Activated naive CD4-positive, alpha-beta T cell treated with anti-CD3 and anti-CD28 coated beads, Interleukin-2, amount 50 U/mL, for 16 hours (primary cell): Measurements from ENCODE around the gene C3orf62.
"Not testable (repeated sequence)": the region's sequence is repeated elsewhere in the genome, so short reads cannot be mapped to it uniquely, and the experiment has no call there.

Source experiments
- DNase-seq: peaks from one replicate; pipeline ENCODE4 v3.0.0-alpha.2; 2020

The C3orf62 gene

DNA sequence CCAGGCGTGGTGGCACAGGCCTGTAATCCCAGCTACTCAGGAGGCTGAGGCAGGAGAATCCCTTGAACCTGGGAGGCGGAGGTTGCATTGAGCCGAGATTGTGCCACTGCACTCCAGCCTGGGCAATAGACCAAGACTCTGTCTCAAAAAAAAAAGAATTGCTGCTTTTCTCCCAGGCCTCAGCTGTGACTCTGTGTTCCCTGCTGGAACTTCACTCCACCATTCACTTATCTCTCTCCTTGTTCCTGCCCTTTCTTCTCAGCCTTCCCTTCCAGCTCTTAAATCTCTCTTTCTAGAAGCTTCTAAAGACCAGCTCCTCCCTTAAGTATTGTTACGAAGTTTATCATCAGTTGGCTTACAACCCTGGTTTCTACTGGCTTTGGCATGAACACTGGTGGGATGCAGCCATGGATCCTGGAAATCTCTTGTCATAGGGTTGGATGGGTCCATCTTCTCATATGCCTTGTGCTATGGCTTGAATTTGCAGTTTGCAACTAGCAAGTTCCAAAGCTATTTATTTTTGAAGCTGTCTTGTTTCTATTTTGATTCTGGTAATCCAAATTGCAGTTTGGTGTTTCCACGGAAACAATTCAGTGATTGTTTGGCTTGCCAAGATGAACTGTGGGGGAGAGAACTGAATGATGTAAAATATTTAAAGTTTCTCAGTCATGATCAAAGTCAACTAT, 10.5 kb downstream of the C3orf62 start:
- DNase-seq, result no peak

DNA sequence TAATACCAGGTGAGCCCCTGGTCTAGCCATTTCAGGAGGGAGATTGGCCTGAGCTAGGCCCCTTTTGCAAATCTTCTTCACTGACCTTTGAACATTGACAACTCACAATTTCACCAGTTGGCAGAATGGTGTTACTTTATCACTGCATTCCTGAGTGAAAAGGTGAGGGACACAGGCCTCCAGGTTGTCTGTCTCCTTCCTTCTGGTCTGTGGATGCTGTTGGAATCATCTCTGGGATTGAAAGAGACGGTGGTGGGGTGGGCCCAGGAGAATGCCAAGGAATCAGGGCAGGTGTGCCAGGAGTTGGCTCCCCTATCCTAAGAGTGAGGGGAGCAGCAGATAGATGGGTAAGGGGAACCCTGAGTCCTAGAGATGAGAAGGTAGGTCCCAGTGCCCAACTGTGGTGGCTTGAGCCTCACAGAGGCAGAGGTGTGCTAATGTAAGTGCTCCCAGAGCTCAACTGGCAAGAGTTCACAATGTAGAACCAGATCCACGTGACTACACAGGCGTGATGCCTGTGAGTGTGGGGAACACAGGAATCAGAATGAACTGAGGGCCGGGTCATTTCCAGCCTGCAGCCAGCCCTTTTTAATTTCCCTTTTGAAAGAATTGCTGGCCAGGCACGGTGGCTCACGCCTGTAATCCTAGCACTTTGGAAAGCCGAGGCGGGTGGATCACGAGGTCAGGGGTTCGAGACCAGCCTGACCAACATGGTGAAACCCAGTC, 11.2 kb downstream of the C3orf62 start:
- no peak for DNase-seq

DNA sequence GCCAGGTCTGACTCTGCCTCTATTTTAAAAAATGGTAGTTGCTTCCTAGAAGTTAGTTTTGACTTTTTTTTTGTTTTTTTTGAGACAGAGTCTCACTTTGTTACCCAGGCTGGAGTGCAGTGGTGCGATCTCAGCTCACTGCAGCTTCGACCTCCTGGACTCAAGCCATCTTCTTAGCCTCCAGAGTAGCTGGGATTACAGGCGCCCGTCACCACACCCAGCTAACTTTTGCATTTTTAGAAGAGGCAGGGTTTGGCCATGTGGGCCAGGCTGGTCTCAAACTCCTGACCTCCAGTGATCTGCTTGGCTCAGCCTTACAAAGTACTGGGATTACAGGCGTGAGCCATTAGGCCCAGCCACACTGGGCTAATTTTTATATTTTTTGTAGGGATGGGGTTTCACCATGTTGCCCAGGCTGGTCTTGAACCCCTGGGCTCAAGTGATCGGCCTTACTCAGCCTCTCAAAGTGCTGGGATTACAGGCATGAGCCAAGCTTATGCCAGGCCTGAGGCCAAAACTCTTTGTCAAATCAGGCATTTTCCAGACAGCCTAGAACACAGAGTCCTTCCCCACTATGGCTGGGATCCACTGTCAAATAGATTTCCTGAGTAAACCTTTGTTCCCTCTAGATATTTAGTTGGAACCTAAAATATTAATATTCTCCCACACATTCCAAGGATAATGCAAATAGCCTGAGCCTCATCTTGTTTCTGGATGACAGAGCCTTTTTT, 13.7 kb downstream of the C3orf62 start:
- DNase-seq, result no peak

DNA sequence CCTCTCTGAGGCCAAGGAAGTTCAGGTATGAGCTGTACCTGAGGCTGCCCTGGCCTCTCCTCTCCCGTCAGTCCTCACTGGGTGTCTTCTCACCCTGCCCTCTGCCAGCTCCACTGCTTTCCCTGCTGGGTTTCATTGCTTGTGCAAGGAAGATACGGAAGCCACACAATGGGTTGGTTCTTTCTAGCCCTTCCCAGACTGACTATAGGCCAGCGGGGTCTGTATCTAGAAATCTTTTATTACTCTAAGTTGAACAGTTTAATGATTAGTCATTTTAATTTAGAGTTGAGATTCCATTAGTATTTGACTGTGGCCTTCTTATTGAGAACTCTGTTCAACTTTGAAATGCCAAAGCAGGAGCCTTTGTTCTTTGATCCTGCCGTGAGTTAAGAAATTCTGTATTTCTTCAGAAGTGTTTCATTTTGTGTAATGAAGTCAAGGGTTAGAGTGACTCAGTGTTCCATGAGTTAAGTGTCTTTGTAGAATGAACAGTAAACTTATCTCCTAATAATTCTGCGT, 16.2 kb downstream of the C3orf62 start:
- DNase-seq, result no peak

DNA sequence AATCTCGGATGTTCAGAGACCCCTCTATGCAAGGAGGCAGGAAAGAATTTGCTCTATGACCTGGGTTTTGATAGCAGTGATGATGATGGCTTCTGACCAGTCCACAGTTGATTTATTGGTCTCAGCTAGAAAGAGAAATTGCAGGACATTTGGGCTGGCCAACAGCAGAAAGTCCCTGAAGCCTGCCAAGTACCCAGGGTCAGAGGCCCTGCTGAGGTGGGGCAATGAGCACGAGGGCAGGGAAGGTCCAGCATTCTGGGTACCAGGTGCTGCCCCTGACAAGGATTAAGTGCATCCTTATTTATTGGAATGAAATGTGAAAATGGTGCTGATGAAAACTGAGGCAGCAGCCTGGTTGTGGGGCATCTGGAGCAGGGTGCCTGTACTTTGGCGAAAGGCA, 19.8 kb downstream of the C3orf62 start:
- no peak for DNase-seq

DNA sequence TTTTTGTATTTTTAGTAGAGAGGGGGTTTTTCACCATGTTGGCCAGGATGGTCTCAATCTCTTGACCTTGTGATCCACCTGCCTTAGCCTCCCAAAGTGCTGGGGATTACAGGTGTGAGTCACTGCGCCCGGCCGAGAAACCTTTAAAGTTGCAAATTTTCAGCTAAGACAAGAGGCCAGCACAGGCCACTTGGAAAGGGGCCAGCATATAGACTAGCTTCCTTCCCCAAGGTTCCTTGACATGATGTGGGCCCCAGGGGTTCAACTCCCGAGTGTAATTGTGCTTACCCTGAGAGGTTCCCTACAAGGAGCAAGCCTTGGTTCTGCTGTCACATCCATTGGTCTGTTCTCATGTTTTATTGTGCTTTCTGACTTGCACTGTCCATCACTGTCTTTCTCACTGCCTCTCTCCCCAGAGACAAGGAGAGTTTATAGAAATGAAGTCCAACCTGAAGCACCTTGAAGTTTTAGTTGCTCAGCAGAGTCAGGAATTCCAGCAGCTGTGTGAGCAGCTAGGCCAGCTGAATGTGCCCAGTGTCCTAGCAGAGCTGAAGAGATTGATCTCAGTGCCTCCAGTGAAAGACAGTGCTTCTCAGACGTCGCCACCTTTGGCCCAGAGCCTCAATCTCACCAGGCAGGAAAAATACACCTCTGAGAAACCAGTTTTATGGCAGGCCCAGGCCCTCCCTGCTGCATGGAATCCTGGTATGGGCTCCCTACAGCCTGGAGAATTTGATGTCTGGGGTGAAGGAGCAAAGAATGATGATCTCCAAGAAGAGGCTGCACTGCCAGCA, 21.1 kb downstream of the C3orf62 start:
- no peak for DNase-seq

DNA sequence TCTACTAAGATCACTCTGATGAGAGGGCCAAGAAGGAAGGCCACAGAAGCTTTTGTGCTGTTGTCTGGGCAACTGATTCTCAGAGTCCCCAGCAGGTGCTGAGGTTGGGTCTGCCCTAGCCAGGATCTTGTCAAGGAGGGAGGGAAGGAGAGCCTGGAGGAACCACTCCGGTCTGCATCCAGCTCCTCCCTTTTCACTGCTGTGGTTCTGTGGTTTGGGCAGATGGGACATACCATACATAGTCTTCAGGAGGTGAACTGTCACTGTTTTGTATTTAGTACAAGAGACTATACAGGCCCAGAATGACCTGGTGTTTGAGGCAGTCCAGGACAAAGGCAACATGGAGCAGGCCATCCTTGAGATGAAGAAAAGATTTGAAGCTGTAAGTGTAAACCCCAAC, 21.9 kb downstream of the C3orf62 start:
- DNase-seq, result no peak

DNA sequence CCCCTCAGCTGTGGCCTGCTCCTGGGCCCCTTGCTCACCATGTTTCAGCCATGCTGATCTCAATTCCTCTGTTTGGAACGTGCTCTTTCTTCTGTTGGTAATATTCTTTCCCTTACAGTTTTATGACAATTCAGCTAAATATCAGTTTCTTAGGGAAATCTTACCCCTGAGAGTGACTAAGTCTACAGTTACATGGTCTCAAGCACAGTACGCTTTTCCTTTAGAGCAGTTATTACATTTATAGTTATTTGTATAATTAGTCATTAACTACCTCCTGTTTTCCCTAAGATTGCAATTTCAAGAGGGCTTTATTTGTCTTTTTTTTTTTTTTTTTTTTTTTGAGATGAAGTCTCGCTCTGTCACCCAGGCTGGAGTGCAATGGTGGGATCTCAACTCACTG, 23.5 kb downstream of the C3orf62 start:
- no peak for DNase-seq

DNA sequence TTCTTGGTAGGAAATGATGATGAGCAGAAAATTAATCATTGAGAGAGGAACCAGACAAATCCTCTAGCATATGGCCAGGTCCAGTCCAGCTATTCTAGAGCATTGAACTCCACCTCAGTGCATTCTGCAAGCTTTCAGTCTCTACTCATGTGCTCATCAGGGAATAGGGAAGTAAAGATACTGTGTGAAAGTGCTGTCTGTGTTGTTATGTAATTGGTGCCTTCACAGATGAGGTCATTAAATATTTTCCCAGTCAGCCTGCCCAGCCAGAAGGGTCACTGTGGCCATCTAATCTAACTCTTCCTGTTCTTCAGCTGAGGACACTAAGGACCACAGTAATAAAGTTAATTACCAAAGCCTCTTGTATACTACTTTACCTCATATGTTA, 28.2 kb downstream of the C3orf62 start:
- no peak for DNase-seq

DNA sequence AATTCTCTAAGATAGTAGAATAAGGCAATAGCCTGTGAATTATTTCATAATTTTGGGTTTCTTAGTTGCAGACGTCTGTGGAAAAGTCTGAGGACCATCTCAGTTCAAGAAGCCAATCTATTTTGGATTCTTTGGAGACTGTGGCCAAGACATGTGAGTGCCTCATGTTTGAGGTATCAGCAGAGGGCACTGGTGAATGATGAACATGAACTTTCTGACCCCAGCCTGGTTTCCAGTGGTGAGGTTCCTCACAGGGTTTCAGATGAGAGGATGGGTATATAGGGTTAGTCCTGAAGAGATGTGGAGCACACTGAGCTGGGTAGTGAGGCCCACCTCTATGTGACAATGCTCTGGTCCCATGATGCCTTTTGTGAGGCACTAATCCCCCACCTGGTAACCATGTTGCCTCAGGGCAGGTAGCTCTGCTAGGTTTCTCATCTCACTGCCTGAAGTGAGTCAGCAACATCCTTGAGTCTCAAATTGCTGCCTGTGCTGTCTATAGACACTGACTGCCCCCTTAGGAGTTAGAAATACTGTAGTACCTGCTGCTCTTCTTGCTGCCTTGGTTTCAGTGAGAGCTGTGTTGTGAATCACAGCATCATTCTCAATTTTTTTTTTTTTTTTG, 32.3 kb downstream of the C3orf62 start:
- no peak for DNase-seq

DNA sequence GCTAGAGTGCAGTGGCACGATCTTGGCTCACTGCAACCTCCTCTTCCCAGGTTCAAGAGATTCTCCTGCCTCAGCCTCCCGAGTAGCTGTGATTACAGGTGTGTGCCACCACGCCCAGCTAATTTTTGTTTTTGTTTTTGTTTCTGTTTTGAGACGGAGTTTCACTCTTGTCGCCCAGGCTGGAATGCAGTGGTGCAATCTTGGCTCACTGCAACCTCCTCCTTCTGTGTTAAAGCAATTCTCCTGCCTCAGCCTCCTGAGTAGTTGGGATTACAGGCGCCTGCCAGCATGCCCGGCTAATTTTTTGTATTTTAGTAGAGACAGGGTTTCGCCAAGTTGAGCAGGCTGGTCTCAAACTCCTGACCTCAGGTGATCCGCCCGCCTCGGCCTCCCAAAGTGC, 36.9 kb downstream of the C3orf62 start:
- DNase-seq, result not testable (repeated sequence)

DNA sequence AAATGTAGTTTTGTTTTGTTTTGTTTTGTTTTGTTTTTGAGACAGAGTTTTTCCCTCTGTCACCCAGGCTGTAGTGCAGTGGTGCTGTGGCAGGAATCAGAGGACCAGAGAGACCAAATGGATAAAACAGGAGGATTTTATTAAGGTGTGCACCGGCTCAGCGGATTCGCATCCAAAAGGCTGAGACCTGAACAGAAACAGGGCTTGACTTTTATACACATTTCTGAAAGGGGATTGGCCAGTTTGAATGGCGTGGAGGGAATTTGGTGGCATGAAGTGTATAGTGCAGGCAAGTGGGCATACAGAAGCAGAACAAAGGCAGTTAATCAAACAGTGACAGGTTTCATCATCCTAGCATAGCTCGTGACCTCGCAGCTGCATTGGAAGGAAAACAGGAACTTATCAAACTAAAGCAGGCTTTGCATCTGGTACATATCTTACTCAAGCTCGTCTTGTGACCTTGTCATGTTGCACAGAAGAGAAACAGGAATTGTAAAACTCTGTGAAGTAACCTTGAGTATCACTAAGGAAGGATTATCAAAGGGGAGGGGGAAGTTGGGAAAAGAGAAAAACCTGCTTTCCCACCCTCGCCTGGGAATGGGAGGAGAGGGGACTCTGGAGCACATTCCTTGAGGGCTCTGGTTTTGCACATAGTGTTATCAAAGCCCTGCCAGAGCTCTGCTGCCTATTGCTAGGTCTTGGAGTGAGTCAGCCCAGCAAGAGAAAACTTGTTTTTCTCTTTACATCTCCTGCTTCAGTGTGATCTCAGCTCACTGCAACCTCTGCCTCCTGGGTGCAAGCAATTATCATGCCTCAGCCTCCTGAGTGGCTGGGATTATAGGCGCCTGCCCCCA, 38.5 kb downstream of the C3orf62 start:
- DNase-seq, result no peak

DNA sequence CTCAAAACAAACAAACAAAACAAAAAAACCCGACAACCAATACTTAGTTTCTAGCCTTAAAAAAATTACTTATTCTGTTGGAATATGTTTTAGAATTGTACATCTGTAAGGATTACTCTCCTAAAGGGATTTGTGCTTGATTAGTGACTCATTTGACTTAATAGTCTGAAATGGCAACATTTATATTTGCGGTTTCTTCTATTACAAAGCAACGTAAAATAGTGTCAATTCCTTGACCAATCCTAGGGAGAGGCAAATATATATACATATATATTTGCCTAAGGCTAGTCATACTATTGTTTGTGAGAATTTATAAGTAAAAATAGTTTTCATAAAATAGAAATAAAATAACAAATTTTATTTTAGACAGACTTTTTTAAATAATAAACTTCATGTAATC, 39.7 kb downstream of the C3orf62 start:
- no peak for DNase-seq

DNA sequence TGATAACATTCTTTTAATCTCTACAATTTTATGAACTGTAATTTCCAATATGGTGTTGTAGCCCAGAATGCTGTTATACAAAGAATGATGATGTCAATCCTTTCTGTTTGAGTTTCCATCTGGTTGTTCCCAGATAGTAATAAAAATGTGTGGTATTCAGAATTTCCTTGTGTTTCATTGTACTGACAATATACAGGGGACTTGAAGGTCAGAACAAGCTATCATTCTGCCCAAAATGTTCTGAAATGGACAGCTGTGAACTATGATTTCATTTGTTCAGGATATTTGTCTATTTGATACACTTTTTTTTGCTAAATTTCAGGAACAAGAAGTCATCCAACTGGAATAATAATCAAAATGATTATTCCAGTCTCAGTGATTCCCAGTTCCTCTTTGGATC, 40.8 kb downstream of the C3orf62 start:
- DNase-seq, result no peak

DNA sequence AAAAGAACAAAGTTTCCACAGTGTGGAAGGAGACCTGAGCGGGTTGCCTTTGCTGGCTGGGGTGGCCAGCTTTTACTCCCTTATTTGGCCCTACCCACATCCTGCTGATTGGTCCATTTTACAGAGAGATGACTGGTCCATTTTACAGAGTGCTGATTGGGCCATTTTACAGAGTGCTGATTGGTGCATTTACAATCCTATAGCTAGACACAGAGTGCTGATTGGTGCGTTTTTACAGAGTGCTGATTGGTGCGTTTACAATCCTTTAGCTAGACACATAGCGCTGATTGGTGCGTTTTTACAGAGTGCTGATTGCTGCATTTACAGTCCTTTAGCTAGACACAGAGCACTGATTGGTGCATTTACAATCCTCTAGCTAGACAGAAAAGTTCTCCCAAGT, 48.2 kb downstream of the C3orf62 start:
- DNase-seq, result not testable (repeated sequence)

DNA sequence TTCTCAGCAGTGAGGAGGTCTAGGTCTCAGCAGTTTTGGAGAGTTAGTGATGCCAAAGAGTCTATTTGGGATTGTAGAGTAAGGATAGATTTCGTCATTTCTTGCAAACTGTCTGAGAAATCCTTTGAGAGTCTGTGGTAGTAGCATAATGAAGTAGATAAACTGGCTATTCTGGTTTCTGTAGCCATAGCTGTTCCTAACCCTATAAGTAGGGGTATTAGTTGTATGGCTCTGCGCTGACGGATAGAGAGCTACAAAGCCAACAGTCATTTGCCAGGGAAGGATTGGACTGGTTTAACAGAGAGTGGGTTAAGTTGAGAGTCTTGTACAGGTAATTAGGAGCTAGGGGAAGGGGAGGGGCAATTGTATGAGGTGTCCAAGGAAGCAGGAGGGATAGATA, 55.0 kb downstream of the C3orf62 start:
- DNase-seq, result no peak

DNA sequence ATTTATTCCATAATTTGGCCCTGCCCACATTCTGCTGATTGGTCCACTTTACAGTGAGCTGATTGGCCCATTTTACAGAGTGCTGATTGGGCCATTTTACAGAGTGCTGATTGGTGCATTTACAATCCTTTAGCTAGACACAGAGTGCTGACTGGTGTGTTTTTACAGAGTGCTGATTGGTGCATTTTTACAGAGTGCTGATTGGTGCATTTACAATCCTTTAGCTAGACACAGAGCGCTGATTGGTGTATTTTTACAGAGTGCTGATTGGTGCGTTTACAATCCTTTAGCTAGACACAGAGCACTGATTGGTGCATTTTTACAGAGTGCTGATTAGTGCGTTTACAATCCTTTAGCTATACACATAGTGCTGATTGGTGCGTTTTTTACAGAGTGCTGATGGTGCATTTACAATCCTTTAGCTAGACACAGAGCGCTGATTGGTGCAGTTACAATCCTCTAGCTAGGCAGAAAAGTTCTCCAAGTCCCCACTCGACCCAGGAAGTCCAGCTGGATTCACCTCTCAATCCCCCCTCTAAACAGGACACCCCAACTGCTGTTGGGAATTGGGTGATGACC, 56.0 kb downstream of the C3orf62 start:
- not testable (repeated sequence) for DNase-seq

DNA sequence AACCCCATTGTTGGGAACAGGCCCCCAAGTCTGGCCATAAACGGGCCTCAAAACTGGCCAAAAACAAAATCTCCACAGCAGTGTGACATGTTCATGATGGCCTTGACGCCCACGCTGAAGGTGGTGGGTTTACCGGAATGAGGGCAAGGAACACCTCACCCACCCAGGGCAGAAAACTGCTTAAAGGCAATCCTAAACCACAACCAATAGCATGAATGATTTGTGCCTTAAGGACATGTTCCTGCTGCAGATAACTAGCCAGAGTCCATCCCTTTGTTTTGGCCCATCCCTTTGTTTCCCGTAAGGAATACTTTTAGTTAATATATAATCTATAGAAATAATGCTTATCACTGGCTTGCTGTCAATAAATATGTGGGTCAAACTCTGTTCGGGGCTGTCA, 57.9 kb downstream of the C3orf62 start:
- DNase-seq, result no peak
